Measurements from ENCODE around the gene HOXB1. TPM values are rescaled to one million over a fixed set of nuclear protein-coding genes. Genes with fewer than 3 reads are reported as not detected.
A peak's percentile ranks its signal among the peaks of the same experiment; 100 is the strongest.

The HOXB1 gene
- total RNA-seq, 1 experiment from 2014 or later: not detected

GRCh38 chr17:48558057-48558830, 27.4 kb upstream of the HOXB1 start:
- no peak for DNase-seq (ENCODE audit: low read depth)
- in situ Hi-C loops (cut with HindIII; ENCODE audit: low pct_unique_long_range_greater_than_20kb, low sequenced_read_pairs): no loop called here

- DNase-seq (ENCODE audit: low read depth): no peak
These were observed 26.0 kb upstream of the HOXB1 start for GRCh38 chr17:48556576-48557401.

GRCh38 chr17:48556229-48556575, 25.4 kb upstream of the HOXB1 start:
- in situ Hi-C loops (cut with HindIII; ENCODE audit: low pct_unique_long_range_greater_than_20kb, low sequenced_read_pairs): no loop called here
- no peak for DNase-seq (ENCODE audit: low read depth)

More at GRCh38 chr17:48556576-48557401, 26.0 kb upstream of the HOXB1 start:
- in situ Hi-C loops (cut with HindIII; ENCODE audit: low pct_unique_long_range_greater_than_20kb, low sequenced_read_pairs): no loop called here

- peak; percentile 78 for DNase-seq (ENCODE audit: low read depth)
- in situ Hi-C loops (cut with HindIII; ENCODE audit: low pct_unique_long_range_greater_than_20kb, low sequenced_read_pairs): no loop called here
These were observed 24.7 kb upstream of the HOXB1 start for GRCh38 chr17:48555258-48556228.

GRCh38 chr17:48554412-48555257, 23.8 kb upstream of the HOXB1 start:
- in situ Hi-C loops (cut with HindIII; ENCODE audit: low pct_unique_long_range_greater_than_20kb, low sequenced_read_pairs): no loop called here
- no peak for DNase-seq (ENCODE audit: low read depth)

GRCh38 chr17:48553826-48554225, 23.0 kb upstream of the HOXB1 start:
- no peak for DNase-seq (ENCODE audit: low read depth)
- in situ Hi-C loops (cut with HindIII; ENCODE audit: low pct_unique_long_range_greater_than_20kb, low sequenced_read_pairs): no loop called here

- in situ Hi-C loops (cut with HindIII; ENCODE audit: low pct_unique_long_range_greater_than_20kb, low sequenced_read_pairs): no loop called here
These were observed 22.4 kb upstream of the HOXB1 start for GRCh38 chr17:48553190-48553547.

GRCh38 chr17:48552466-48553189, 21.8 kb upstream of the HOXB1 start:
- DNase-seq (ENCODE audit: low read depth): no peak
- in situ Hi-C loops (cut with HindIII; ENCODE audit: low pct_unique_long_range_greater_than_20kb, low sequenced_read_pairs): no loop called here

More at GRCh38 chr17:48553190-48553547, 22.4 kb upstream of the HOXB1 start:
- no peak for DNase-seq (ENCODE audit: low read depth)

- DNase-seq (ENCODE audit: low read depth): no peak
- in situ Hi-C loops (cut with HindIII; ENCODE audit: low pct_unique_long_range_greater_than_20kb, low sequenced_read_pairs): no loop called here
These were observed 21.0 kb upstream of the HOXB1 start for GRCh38 chr17:48551596-48552465.

- no peak for DNase-seq (ENCODE audit: low read depth)
- in situ Hi-C loops (cut with HindIII; ENCODE audit: low pct_unique_long_range_greater_than_20kb, low sequenced_read_pairs): no loop called here
These were observed 20.4 kb upstream of the HOXB1 start for GRCh38 chr17:48551214-48551555.

- DNase-seq (ENCODE audit: low read depth): no peak
- in situ Hi-C loops (cut with HindIII; ENCODE audit: low pct_unique_long_range_greater_than_20kb, low sequenced_read_pairs): no loop called here
These were observed 19.8 kb upstream of the HOXB1 start for GRCh38 chr17:48550502-48551213.

GRCh38 chr17:48549914-48550501, 19.2 kb upstream of the HOXB1 start:
- in situ Hi-C loops (cut with HindIII; ENCODE audit: low pct_unique_long_range_greater_than_20kb, low sequenced_read_pairs): no loop called here
- DNase-seq (ENCODE audit: low read depth): no peak

- DNase-seq (ENCODE audit: low read depth): no peak
- in situ Hi-C loops (cut with HindIII; ENCODE audit: low pct_unique_long_range_greater_than_20kb, low sequenced_read_pairs): no loop called here
These were observed 18.4 kb upstream of the HOXB1 start for GRCh38 chr17:48549281-48549630.

- in situ Hi-C loops (cut with HindIII; ENCODE audit: low pct_unique_long_range_greater_than_20kb, low sequenced_read_pairs): no loop called here
- DNase-seq (ENCODE audit: low read depth): no peak
These were observed 17.9 kb upstream of the HOXB1 start for GRCh38 chr17:48548523-48549280.

Data from Caki2 (cell line).